Type B pancreatic cell (in vitro differentiated cells): ENCODE measurements around the gene PPP1CB. TPM values are rescaled to one million over a fixed set of nuclear protein-coding genes. Genes with fewer than 3 reads are reported as not detected.

Experiments used
- DNase-seq: peaks from one replicate; pipeline ENCODE4 v3.0.0; 2021; ENCODE audit warnings: mixed read lengths; ENCODE audit not compliant: unreplicated experiment; ENCODE audit errors: extremely low spot score
- H3K27ac Mint-ChIP-seq: 2 replicates; pipeline ENCODE4 v1.8.0; 2021; ENCODE audit warnings: mild to moderate bottlenecking, mixed read lengths
- H3K27me3 Mint-ChIP-seq: 2 replicates; pipeline ENCODE4 v1.8.0; 2021; ENCODE audit warnings: mixed read lengths
- H3K36me3 Mint-ChIP-seq: 2 replicates; pipeline ENCODE4 v1.8.0; 2021; ENCODE audit warnings: mixed read lengths
- H3K4me1 Mint-ChIP-seq: one replicate; pipeline ENCODE4 v1.8.0; 2021; ENCODE audit warnings: mixed read lengths; ENCODE audit not compliant: unreplicated experiment
- H3K4me3 Mint-ChIP-seq: 2 replicates; pipeline ENCODE4 v1.8.0; 2021; ENCODE audit warnings: mild to moderate bottlenecking, mixed read lengths
- H3K9me3 Mint-ChIP-seq: 2 replicates; pipeline ENCODE4 v1.8.0; 2021; ENCODE audit warnings: mixed read lengths
- total RNA-seq: library from RNA; stranded (reverse); gene quantifications from 2 replicates; pipeline ENCODE4 v1.2.1, GENCODE V29; 2021; ENCODE audit warnings: low replicate concordance
- TF ChIP-seq, protein P1 (sequence below): fragments of 200-600 bp; sonication (generic); conservative IDR thresholded peaks from 2 replicates; pipeline ENCODE4 v1.5.0; 2021; ENCODE audit warnings: antibody characterized with exemption, mild to moderate bottlenecking

Gene PPP1CB
- total RNA-seq, 1 donor from 2014 or later = 227 TPM

- Mint-ChIP-seq H3K27me3 (no peaks in the 10 kb centered on the region), H3K36me3 (peaks cover 4% of the 10 kb centered on the region), H3K4me3 (no peak overlapping the region), H3K4me1 (peaks cover 8% of the 10 kb centered on the region), H3K9me3 (no peaks in the 10 kb centered on the region), H3K27ac (no peak overlapping the region)
- no peak for DNase-seq
- TF ChIP-seq, protein P1, sequence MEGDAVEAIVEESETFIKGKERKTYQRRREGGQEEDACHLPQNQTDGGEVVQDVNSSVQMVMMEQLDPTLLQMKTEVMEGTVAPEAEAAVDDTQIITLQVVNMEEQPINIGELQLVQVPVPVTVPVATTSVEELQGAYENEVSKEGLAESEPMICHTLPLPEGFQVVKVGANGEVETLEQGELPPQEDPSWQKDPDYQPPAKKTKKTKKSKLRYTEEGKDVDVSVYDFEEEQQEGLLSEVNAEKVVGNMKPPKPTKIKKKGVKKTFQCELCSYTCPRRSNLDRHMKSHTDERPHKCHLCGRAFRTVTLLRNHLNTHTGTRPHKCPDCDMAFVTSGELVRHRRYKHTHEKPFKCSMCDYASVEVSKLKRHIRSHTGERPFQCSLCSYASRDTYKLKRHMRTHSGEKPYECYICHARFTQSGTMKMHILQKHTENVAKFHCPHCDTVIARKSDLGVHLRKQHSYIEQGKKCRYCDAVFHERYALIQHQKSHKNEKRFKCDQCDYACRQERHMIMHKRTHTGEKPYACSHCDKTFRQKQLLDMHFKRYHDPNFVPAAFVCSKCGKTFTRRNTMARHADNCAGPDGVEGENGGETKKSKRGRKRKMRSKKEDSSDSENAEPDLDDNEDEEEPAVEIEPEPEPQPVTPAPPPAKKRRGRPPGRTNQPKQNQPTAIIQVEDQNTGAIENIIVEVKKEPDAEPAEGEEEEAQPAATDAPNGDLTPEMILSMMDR = no peak
Observed at GRCh38 chr2:28745225-28745624, 6.4 kb upstream of the PPP1CB start.

DNA sequence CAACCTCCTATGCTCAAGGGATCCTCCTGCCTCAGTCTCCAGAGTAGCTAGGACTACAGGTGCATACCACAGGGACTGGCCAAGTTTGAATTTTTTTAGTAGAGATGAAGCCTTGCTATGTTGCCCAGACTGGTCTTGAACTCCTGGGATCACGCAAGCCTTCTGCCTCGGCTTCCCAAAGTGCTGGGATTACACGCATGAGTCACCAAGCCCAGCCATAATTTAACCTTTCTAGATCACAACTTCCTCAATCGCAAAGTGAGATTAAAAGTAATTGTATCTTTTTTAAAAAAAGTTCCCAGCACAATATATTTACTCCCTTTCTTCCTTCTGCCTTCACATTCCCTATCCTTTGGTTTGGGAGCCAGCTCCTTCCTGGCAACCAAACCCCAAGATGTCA is 5.8 kb upstream of the PPP1CB start:
- Mint-ChIP-seq H3K4me1 (peaks cover 15% of the 10 kb centered on the region), H3K27me3 (no peaks in the 10 kb centered on the region), H3K9me3 (no peaks in the 10 kb centered on the region), H3K36me3 (peaks cover 4% of the 10 kb centered on the region), H3K27ac (no peak overlapping the region), H3K4me3 (no peak overlapping the region)
- TF ChIP-seq, protein P1 = no peak
- no peak for DNase-seq

- no peak for DNase-seq
- H3K27ac Mint-ChIP-seq = no peak overlapping the region
- H3K9me3 Mint-ChIP-seq = no peaks in the 10 kb centered on the region
- TF ChIP-seq, protein P1 = no peak
- H3K4me3 Mint-ChIP-seq = no peak overlapping the region
- no peaks in the 10 kb centered on the region for H3K36me3 Mint-ChIP-seq
- no peaks in the 10 kb centered on the region for H3K27me3 Mint-ChIP-seq
- H3K4me1 Mint-ChIP-seq = peaks cover 15% of the 10 kb centered on the region
Observed at GRCh38 chr2:28746429-28747111, 5.1 kb upstream of the PPP1CB start.

- DNase-seq = no peak
- Mint-ChIP-seq H3K4me3 (no peak overlapping the region), H3K27ac (peak overlapping the region; percentile 65), H3K4me1 (peaks cover 15% of the 10 kb centered on the region), H3K36me3 (peaks cover 3% of the 10 kb centered on the region), H3K9me3 (no peaks in the 10 kb centered on the region), H3K27me3 (no peaks in the 10 kb centered on the region)
- TF ChIP-seq, protein P1 = no peak
Observed at GRCh38 chr2:28747714-28748113, 3.9 kb upstream of the PPP1CB start.

DNA sequence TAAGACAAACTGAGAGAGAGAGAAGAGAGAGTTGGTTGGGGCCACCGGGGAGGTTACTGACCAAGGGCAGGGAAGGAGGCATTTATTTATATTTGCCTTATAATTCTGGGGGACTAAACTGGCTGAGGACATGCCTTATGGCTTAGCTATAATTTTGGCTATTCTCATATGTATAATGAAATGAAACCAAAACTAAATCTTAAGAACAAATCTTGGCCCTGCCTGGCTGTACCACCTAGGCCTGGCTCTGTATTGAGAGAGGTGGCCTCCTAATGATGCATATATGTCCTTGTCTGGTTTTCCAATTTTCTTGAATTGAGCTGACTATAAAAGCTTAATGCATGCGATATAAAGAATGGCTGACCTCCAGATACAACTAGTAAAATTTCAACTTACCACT is 3.5 kb upstream of the PPP1CB start:
- H3K27me3 Mint-ChIP-seq = no peaks in the 10 kb centered on the region
- H3K9me3 Mint-ChIP-seq = no peaks in the 10 kb centered on the region
- DNase-seq = no peak
- TF ChIP-seq, protein P1 = no peak
- peaks cover 15% of the 10 kb centered on the region for H3K4me1 Mint-ChIP-seq
- peaks cover 3% of the 10 kb centered on the region for H3K36me3 Mint-ChIP-seq
- peak overlapping the region; percentile 65 for H3K27ac Mint-ChIP-seq
- H3K4me3 Mint-ChIP-seq = no peak overlapping the region
